HL-60 (cell line): Measurements from ENCODE around the gene NUDT3.

ENCODE experiments used
- DNase-seq, 2 experiments: peaks; one replicate each; pipeline ENCODE4 v3.0.0-alpha.2; 2010 to 2020; ENCODE audit warnings: low read depth in 1 of 2, low spot score in 1 of 2
- H3K27ac ChIP-seq: fragments of 250-450 bp; sonication (Bioruptor Pico); replicated peaks from 2 replicates; pipeline ENCODE4 v1.5.1; 2020; ENCODE audit warnings: mild to moderate bottlenecking, moderate library complexity
- H3K27me3 ChIP-seq: fragments of 250-450 bp; sonication (Bioruptor Pico); 2 replicates; pipeline ENCODE4 v1.5.1; 2021; ENCODE audit warnings: mild to moderate bottlenecking, moderate library complexity; ENCODE audit not compliant: insufficient read depth, poor library complexity, severe bottlenecking
- H3K4me3 ChIP-seq: replicated peaks from 2 replicates; pipeline ENCODE4 v1.5.1; 2011; ENCODE audit warnings: mild to moderate bottlenecking, control low read depth, low read length; ENCODE audit not compliant: insufficient read depth
- GABPA ChIP-seq: IDR thresholded peaks from 2 replicates; pipeline ENCODE4 v1.6.1; 2012; ENCODE audit warnings: low read depth
- POLR2AphosphoS5 ChIP-seq: IDR thresholded peaks from 2 replicates; pipeline ENCODE4 v1.6.1; 2012; ENCODE audit warnings: low read depth
- SPI1 ChIP-seq: IDR thresholded peaks from 2 replicates; pipeline ENCODE4 v1.6.1; 2012; ENCODE audit warnings: low read depth, mild to moderate bottlenecking, borderline replicate concordance
- TF ChIP-seq, protein P1 (sequence below): IDR thresholded peaks from one replicate; pipeline ENCODE4 v1.5.1; 2011; ENCODE audit warnings: low read length, control low read depth, inconsistent platforms; ENCODE audit not compliant: insufficient read depth
- TF ChIP-seq, protein P2 (sequence below): IDR thresholded peaks from 2 replicates; pipeline ENCODE4 v1.6.1; 2012; ENCODE audit warnings: low read depth; ENCODE audit not compliant: insufficient replicate concordance

NUDT3 gene

GRCh38 chr6:34276191-34276590 lies 116.3 kb downstream of the NUDT3 start:
- Histone ChIP-seq H3K27me3 (no peaks in the 10 kb centered on the region), H3K27ac (no peak overlapping the region), H3K4me3 (no peak overlapping the region)
- TF ChIP-seq, protein P1, sequence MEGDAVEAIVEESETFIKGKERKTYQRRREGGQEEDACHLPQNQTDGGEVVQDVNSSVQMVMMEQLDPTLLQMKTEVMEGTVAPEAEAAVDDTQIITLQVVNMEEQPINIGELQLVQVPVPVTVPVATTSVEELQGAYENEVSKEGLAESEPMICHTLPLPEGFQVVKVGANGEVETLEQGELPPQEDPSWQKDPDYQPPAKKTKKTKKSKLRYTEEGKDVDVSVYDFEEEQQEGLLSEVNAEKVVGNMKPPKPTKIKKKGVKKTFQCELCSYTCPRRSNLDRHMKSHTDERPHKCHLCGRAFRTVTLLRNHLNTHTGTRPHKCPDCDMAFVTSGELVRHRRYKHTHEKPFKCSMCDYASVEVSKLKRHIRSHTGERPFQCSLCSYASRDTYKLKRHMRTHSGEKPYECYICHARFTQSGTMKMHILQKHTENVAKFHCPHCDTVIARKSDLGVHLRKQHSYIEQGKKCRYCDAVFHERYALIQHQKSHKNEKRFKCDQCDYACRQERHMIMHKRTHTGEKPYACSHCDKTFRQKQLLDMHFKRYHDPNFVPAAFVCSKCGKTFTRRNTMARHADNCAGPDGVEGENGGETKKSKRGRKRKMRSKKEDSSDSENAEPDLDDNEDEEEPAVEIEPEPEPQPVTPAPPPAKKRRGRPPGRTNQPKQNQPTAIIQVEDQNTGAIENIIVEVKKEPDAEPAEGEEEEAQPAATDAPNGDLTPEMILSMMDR = no peak
- TF ChIP-seq SPI1 (no peak), POLR2AphosphoS5 (no peak), GABPA (no peak)
- TF ChIP-seq, protein P2, sequence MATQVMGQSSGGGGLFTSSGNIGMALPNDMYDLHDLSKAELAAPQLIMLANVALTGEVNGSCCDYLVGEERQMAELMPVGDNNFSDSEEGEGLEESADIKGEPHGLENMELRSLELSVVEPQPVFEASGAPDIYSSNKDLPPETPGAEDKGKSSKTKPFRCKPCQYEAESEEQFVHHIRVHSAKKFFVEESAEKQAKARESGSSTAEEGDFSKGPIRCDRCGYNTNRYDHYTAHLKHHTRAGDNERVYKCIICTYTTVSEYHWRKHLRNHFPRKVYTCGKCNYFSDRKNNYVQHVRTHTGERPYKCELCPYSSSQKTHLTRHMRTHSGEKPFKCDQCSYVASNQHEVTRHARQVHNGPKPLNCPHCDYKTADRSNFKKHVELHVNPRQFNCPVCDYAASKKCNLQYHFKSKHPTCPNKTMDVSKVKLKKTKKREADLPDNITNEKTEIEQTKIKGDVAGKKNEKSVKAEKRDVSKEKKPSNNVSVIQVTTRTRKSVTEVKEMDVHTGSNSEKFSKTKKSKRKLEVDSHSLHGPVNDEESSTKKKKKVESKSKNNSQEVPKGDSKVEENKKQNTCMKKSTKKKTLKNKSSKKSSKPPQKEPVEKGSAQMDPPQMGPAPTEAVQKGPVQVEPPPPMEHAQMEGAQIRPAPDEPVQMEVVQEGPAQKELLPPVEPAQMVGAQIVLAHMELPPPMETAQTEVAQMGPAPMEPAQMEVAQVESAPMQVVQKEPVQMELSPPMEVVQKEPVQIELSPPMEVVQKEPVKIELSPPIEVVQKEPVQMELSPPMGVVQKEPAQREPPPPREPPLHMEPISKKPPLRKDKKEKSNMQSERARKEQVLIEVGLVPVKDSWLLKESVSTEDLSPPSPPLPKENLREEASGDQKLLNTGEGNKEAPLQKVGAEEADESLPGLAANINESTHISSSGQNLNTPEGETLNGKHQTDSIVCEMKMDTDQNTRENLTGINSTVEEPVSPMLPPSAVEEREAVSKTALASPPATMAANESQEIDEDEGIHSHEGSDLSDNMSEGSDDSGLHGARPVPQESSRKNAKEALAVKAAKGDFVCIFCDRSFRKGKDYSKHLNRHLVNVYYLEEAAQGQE = no peak
- no peak for DNase-seq

GRCh38 chr6:34275128-34275804 lies 117.2 kb downstream of the NUDT3 start:
- TF ChIP-seq, protein P1 = no peak
- 0 out of 2 replicates have a peak, but pooled peaks have one; percentile 27 for TF ChIP-seq SPI1
- Histone ChIP-seq H3K27ac (no peak overlapping the region), H3K27me3 (no peaks in the 10 kb centered on the region), H3K4me3 (no peak overlapping the region)
- no peak for DNase-seq

- no peak for DNase-seq
- TF ChIP-seq, protein P1 = no peak
- TF ChIP-seq POLR2AphosphoS5 (no peak), SPI1 (no peak), GABPA (no peak)
- TF ChIP-seq, protein P2 = no peak
- Histone ChIP-seq H3K27ac (peak overlapping the region; percentile 48; the same call in 1 of the 2 replicates), H3K4me3 (no peak overlapping the region), H3K27me3 (no peaks in the 10 kb centered on the region)
Measured at GRCh38 chr6:34274129-34274528, 118.3 kb downstream of the NUDT3 start.

GRCh38 chr6:34273242-34273805 lies 119.1 kb downstream of the NUDT3 start:
- peak; percentile 65 to 93 for DNase-seq
- TF ChIP-seq, protein P2 = no peak
- TF ChIP-seq SPI1 (peak; percentile 55; the same call in 1 of the 2 replicates), GABPA (no peak), POLR2AphosphoS5 (peak; percentile 80)
- H3K27me3 ChIP-seq = no peaks in the 10 kb centered on the region
- H3K27ac ChIP-seq = peak overlapping the region; percentile 48
- H3K4me3 ChIP-seq = no peak overlapping the region
